K562 (cell line): Measurements from ENCODE around the gene MID1IP1. TPM values are rescaled to one million over a fixed set of nuclear protein-coding genes. Genes with fewer than 3 reads are reported as not detected.

Experiments used
- CBX3 ChIP-seq, 2 experiments: IDR thresholded peaks; 1 replicate in 1 of 2; 2 replicates in 1 of 2; pipeline ENCODE4 v1.6.1; 2012; ENCODE audit warnings: inconsistent platforms in 2 of 2, low read length in 2 of 2, borderline replicate concordance in 1 of 2, control low read depth in 1 of 2
- CUX1 ChIP-seq: fragments of 200-800 bp; sonication (Bioruptor generic); IDR thresholded peaks from 2 replicates; pipeline ENCODE4 v1.6.1; 2016; ENCODE audit warnings: missing genetic modification characterization, missing compliant biosample characterization
- KDM1A ChIP-seq, 2 experiments: fragments of 450-650 bp; IDR thresholded peaks; 2 replicates each; pipeline ENCODE4 v1.6.1; 2016; ENCODE audit warnings: mild to moderate bottlenecking in 2 of 2
- NEUROD1 ChIP-seq: fragments of 150-350 bp; IDR thresholded peaks from 2 replicates; pipeline ENCODE4 v1.6.1; 2014; ENCODE audit warnings: borderline replicate concordance, low read length, low read depth; ENCODE audit not compliant: partially characterized antibody
- NR0B1 ChIP-seq: fragments of 450-650 bp; IDR thresholded peaks from one replicate; pipeline ENCODE4 v1.6.1; 2018; ENCODE audit warnings: mild to moderate bottlenecking, moderate library complexity; ENCODE audit not compliant: partially characterized antibody
- PATZ1 ChIP-seq: fragments of 250-450 bp; sonication (Bioruptor Pico); IDR thresholded peaks from 2 replicates; pipeline ENCODE4 v1.5.0; 2020; ENCODE audit warnings: mild to moderate bottlenecking, borderline replicate concordance
- SIN3A ChIP-seq, 2 experiments: fragments of 150-350 bp in 1 of 2; IDR thresholded peaks; 2 replicates each; pipeline ENCODE4 v1.6.1; 2011 to 2016; ENCODE audit warnings: borderline replicate concordance in 2 of 2, low read depth in 2 of 2, low read length in 2 of 2, mild to moderate bottlenecking in 2 of 2, moderate library complexity in 2 of 2; ENCODE audit not compliant: control insufficient read depth in 1 of 2
- SPI1 ChIP-seq: IDR thresholded peaks from 2 replicates; pipeline ENCODE4 v1.6.1; 2011; ENCODE audit warnings: low read depth, low read length, control low read depth, borderline replicate concordance
- ZEB2 ChIP-seq: fragments of 450-650 bp; IDR thresholded peaks from 2 replicates; pipeline ENCODE4 v1.6.1; 2016
- ZNF12 ChIP-seq: sonication (generic); formaldehyde crosslinking; IDR thresholded peaks from 2 replicates; pipeline ENCODE4 v1.4.0; 2020; ENCODE audit warnings: mild to moderate bottlenecking, missing genetic modification reagents
- ZNF134 ChIP-seq: fragments of 250-450 bp; sonication (Bioruptor Pico); conservative IDR thresholded peaks from 2 replicates; pipeline ENCODE4 v1.4.0; 2020
- ZNF146 ChIP-seq: IDR thresholded peaks from one replicate; pipeline ENCODE4 v1.6.1; 2018; ENCODE audit warnings: missing compliant biosample characterization; ENCODE audit not compliant: unreplicated experiment
- ZNF274 ChIP-seq: IDR thresholded peaks from 2 replicates; pipeline ENCODE4 v1.6.1; 2011; ENCODE audit warnings: low read depth, mild to moderate bottlenecking, low read length, moderate library complexity, borderline replicate concordance
- ZNF280A ChIP-seq: fragments of 450-650 bp; IDR thresholded peaks from 2 replicates; pipeline ENCODE4 v1.6.1; 2018; ENCODE audit warnings: mild to moderate bottlenecking, low read depth; ENCODE audit not compliant: partially characterized antibody
- ZNF589 ChIP-seq: fragments of 200-800 bp; sonication (Bioruptor generic); IDR thresholded peaks from 2 replicates; pipeline ENCODE4 v1.6.1; 2016; ENCODE audit warnings: low read depth, missing genetic modification characterization, missing compliant biosample characterization
- ZZZ3 ChIP-seq: fragments of 450-650 bp; IDR thresholded peaks from 2 replicates; pipeline ENCODE4 v1.6.1; 2016; ENCODE audit warnings: antibody characterized with exemption, mild to moderate bottlenecking, moderate library complexity
- polyA plus RNA-seq, 8 experiments: library from polyadenylated mRNA; depleted of rRNA in 4 of 8; stranded (reverse) in 5 of 8; unstranded in 3 of 8; fragments of >200 nt; fragmentation: Nextera tagmentation in 2 of 8; fragmentation: Illumina TruSeq in 1 of 8; extraction: Ambion mirVana in 2 of 8; extraction: Trizol in 1 of 8; gene quantifications; 2 replicates each; pipeline versions ENCODE4 v1.2.1 to v1.2.3, GENCODE V29; 2011 to 2014; ENCODE audit warnings: inconsistent platforms in 1 of 8, missing spikeins in 1 of 8
- total RNA-seq, 7 experiments: library from RNA; depleted of rRNA in 6 of 7; stranded (reverse); fragments of >200 nt in 6 of 7; fragmentation: Illumina TruSeq in 2 of 7; extraction: Trizol in 2 of 7; gene quantifications; 2 replicates each; pipeline versions ENCODE4 v1.2.1 to v1.2.3, GENCODE V29; 2011 to 2021; ENCODE audit warnings: low replicate concordance in 1 of 7

MID1IP1 gene
- total and polyA plus RNA-seq, 9 of the 15 experiments (the other 6 are each of a cell fraction or from before 2014, with no cell fraction given) = 0.51 to 102 (median 27.5) TPM

- TF ChIP-seq CUX1 (CRISPR knock-in tag) = no peak
- TF ChIP-seq ZNF274 = no peak
- no peak for TF ChIP-seq ZNF280A
- TF ChIP-seq PATZ1 (CRISPR knock-in tag) = no peak
- TF ChIP-seq KDM1A (IDR thresholded peaks at IDR 0.05) = peak in 1 of 2 experiments; percentile 56; a peak in 3 of 4 replicates
- no peak for TF ChIP-seq ZZZ3
- 0 out of 2 replicates have a peak, but pooled peaks have one; percentile 37 for TF ChIP-seq ZNF12 (CRISPR knock-in tag)
- TF ChIP-seq ZEB2 = peak; percentile 69; the same call in 1 of the 2 replicates
- TF ChIP-seq ZNF134 = no peak
- no peak for TF ChIP-seq NR0B1
- TF ChIP-seq ZNF589 = 0 out of 2 replicates have a peak, but pooled peaks have one; percentile 14
- no peak for TF ChIP-seq CBX3 (IDR thresholded peaks at IDR 0.05; ENCODE audit: borderline replicate concordance in 1 of 2, low read length in 2 of 2)
- TF ChIP-seq NEUROD1 = no peak
- TF ChIP-seq SPI1 = no peak
- TF ChIP-seq SIN3A (IDR thresholded peaks at IDR 0.05; ENCODE audit: borderline replicate concordance in 2 of 2, control insufficient read depth in 1 of 2, low read depth in 2 of 2, low read length in 2 of 2) = peak in 1 of 2 experiments; percentile 53; a peak in 2 of 4 replicates
- no peak for TF ChIP-seq ZNF146 (CRISPR knock-in tag)
Observed at GRCh38 chrX:38803588-38804431, 2.6 kb downstream of the MID1IP1 start (continued).
